Endothelial cell of umbilical vein (primary cell): ENCODE results near the gene MRM1. TPM values are rescaled to one million over a fixed set of nuclear protein-coding genes. Genes with fewer than 3 reads are reported as not detected.

Source experiments
- BruUV-seq: library from RNA; stranded (reverse); fragments of 400-500 nt; replicated peaks from 2 replicates; lab custom pipeline; 2021; lab: Mats Ljungman, UMichigan
- CTCF ChIA-PET: fragments of 300-600, 350-600 bp; sonication (Branson Sonifier 250); formaldehyde crosslinking; loops from one replicate; lab custom pipeline; 2021; ENCODE audit warnings: antibody characterized with exemption, inconsistent platforms; lab: Charles Lee
- POLR2A ChIA-PET: fragments of 300-600, 350-600 bp; sonication (Branson Sonifier 250); formaldehyde crosslinking; loops from one replicate; lab custom pipeline; 2021; ENCODE audit warnings: antibody characterized with exemption, inconsistent platforms; lab: Charles Lee
- DNase-seq: peaks from one replicate; pipeline ENCODE4 v3.0.0-alpha.2; 2011; ENCODE audit warnings: low read depth, low spot score
- FAIRE-seq: peaks from 2 replicates; lab custom pipeline; 2011; peaks lifted over from hg19 to GRCh38; lab: Jason Lieb, UNC
- H2AFZ ChIP-seq: 2 replicates; pipeline ENCODE4 v1.6.0; 2012; ENCODE audit warnings: low read depth, low read length, control low read depth, inconsistent platforms
- H3K27ac ChIP-seq: 2 replicates; pipeline ENCODE4 v1.5.1; 2011; ENCODE audit warnings: low read depth, mild to moderate bottlenecking, control low read depth, low read length, moderate library complexity; ENCODE audit not compliant: insufficient read depth
- H3K27me3 ChIP-seq, 2 experiments: 2 replicates each; pipeline versions ENCODE4 v1.6.0 to v1.6.1; 2011; ENCODE audit warnings: low read length in 2 of 2, mixed read lengths in 1 of 2; ENCODE audit not compliant: control insufficient read depth in 2 of 2, insufficient read depth in 2 of 2
- H3K36me3 ChIP-seq, 2 experiments: 2 replicates in 1 of 2; 3 replicates in 1 of 2; pipeline ENCODE4 v1.5.1; 2011; ENCODE audit warnings: low read length in 2 of 2, mild to moderate bottlenecking in 1 of 2, moderate library complexity in 1 of 2; ENCODE audit not compliant: control insufficient read depth in 2 of 2, insufficient read depth in 2 of 2; ENCODE audit errors: extremely low read depth in 1 of 2
- H3K4me1 ChIP-seq: 3 replicates; pipeline ENCODE4 v1.5.1; 2011; ENCODE audit warnings: mild to moderate bottlenecking, low read length; ENCODE audit not compliant: control insufficient read depth, insufficient read depth; ENCODE audit errors: extremely low read depth
- H3K4me2 ChIP-seq: 2 replicates; pipeline ENCODE4 v1.6.1; 2011; ENCODE audit warnings: low read length, control low read depth, mixed read lengths; ENCODE audit not compliant: insufficient read depth
- H3K4me3 ChIP-seq, 3 experiments: fragments of 200-600 bp in 1 of 3; sonication (generic), shearing (Covaris generic) in 1 of 3; replicated peaks in 1 of 3; 2 replicates each; pipeline ENCODE4 v1.5.1; 2011 to 2016; ENCODE audit warnings: control low read depth in 3 of 3, low read length in 3 of 3, mild to moderate bottlenecking in 2 of 3, inconsistent platforms in 1 of 3, low read depth in 1 of 3, moderate library complexity in 1 of 3; ENCODE audit not compliant: insufficient read depth in 1 of 3
- H3K79me2 ChIP-seq: 2 replicates; pipeline ENCODE4 v1.6.0; 2012; ENCODE audit warnings: low read length, inconsistent platforms; ENCODE audit not compliant: control insufficient read depth, insufficient read depth
- H3K9ac ChIP-seq: replicated peaks from 2 replicates; pipeline ENCODE3; 2011; ENCODE audit warnings: low read length, control low read depth; ENCODE audit not compliant: insufficient read depth; ENCODE audit errors: extremely low read depth
- H3K9me1 ChIP-seq: replicated peaks from 3 replicates; pipeline ENCODE4 v1.6.0; 2011; ENCODE audit warnings: mild to moderate bottlenecking, low read length; ENCODE audit not compliant: control insufficient read depth, insufficient read depth; ENCODE audit errors: extremely low read depth
- H3K9me3 ChIP-seq: replicated peaks from 2 replicates; pipeline ENCODE4 v1.5.1; 2012; ENCODE audit warnings: low read length, inconsistent platforms; ENCODE audit not compliant: control insufficient read depth, insufficient read depth
- H4K20me1 ChIP-seq: replicated peaks from 2 replicates; pipeline ENCODE3; 2011; ENCODE audit warnings: mild to moderate bottlenecking, low read length; ENCODE audit not compliant: control insufficient read depth, insufficient read depth; ENCODE audit errors: extremely low read depth
- EZH2 ChIP-seq: IDR thresholded peaks from 2 replicates; pipeline ENCODE4 v1.6.1; 2012; ENCODE audit warnings: borderline replicate concordance, low read depth, mild to moderate bottlenecking, moderate library complexity, low read length, inconsistent platforms; ENCODE audit not compliant: severe bottlenecking
- FOS ChIP-seq: IDR thresholded peaks from 2 replicates; pipeline ENCODE4 v1.6.1; 2011; ENCODE audit warnings: mild to moderate bottlenecking, low read length, moderate library complexity, borderline replicate concordance; ENCODE audit not compliant: insufficient read depth
- GATA2 ChIP-seq: IDR thresholded peaks from 2 replicates; pipeline ENCODE4 v1.7.0; 2011; ENCODE audit warnings: low read depth, mild to moderate bottlenecking, moderate library complexity, mixed read lengths, low read length; ENCODE audit not compliant: insufficient read length, insufficient read depth
- JUN ChIP-seq: IDR thresholded peaks from 2 replicates; pipeline ENCODE4 v1.6.1; 2011; ENCODE audit warnings: borderline replicate concordance, low read depth; ENCODE audit not compliant: insufficient read length, insufficient read depth
- MYC ChIP-seq: IDR thresholded peaks from one replicate; pipeline ENCODE4 v1.6.1; 2011; ENCODE audit warnings: mild to moderate bottlenecking, low read depth, low read length
- POLR2A ChIP-seq: IDR thresholded peaks from 2 replicates; pipeline ENCODE4 v1.6.1; 2012; ENCODE audit warnings: low read depth, mild to moderate bottlenecking, control low read depth, low read length
- POLR2AphosphoS5 ChIP-seq: IDR thresholded peaks from 2 replicates; pipeline ENCODE4 v1.6.1; 2012; ENCODE audit warnings: low read depth, mild to moderate bottlenecking, control low read depth, low read length, moderate library complexity; ENCODE audit not compliant: insufficient read depth
- dilution Hi-C: fragments of 300-500 bp; cut with MboI; formaldehyde crosslinking; loops from one replicate; pipeline ENCODE4 v1.15.0; 2019; ENCODE audit warnings: low sequenced_read_pairs; ENCODE audit not compliant: extremely low pct_ligation_motif_present
- intact Hi-C: fragments of 100-400 bp; cut with micrococcal nuclease; formaldehyde crosslinking; loops from one replicate; pipeline ENCODE4 v1.10.0; 2022
- polyA plus RNA-seq, 4 experiments: library from polyadenylated mRNA; depleted of rRNA in 3 of 4; stranded (reverse) in 3 of 4; unstranded in 1 of 4; fragments of >200 nt; gene quantifications; 2 replicates each; pipeline versions ENCODE4 v1.2.1 to v1.2.3, GENCODE V29; 2011 to 2012; ENCODE audit warnings: missing spikeins in 1 of 4
- total RNA-seq: library from RNA; stranded (reverse); gene quantifications from 2 replicates; pipeline ENCODE4 v1.2.3, GENCODE V29; 2021
- TF ChIP-seq, protein P1 (sequence below): IDR thresholded peaks from 2 replicates; pipeline ENCODE4 v1.6.1; 2011; ENCODE audit not compliant: insufficient read depth, insufficient read length
- TF ChIP-seq, protein P2 (sequence below), 2 donors: IDR thresholded peaks; 1 replicate in 1 of 2; 2 replicates in 1 of 2; pipeline ENCODE4 v1.5.1; 2011; ENCODE audit warnings: low read length in 2 of 2, mild to moderate bottlenecking in 2 of 2, moderate library complexity in 2 of 2, control low read depth in 1 of 2, inconsistent platforms in 1 of 2, low read depth in 1 of 2; ENCODE audit not compliant: insufficient read depth in 1 of 2; ENCODE audit errors: extremely low read depth in 1 of 2

The MRM1 gene
- total and polyA plus RNA-seq, 2 donors (not counting 3 experiments of a cell fraction or from before 2014, with no cell fraction given) = 3.7 to 5.9 TPM

DNA sequence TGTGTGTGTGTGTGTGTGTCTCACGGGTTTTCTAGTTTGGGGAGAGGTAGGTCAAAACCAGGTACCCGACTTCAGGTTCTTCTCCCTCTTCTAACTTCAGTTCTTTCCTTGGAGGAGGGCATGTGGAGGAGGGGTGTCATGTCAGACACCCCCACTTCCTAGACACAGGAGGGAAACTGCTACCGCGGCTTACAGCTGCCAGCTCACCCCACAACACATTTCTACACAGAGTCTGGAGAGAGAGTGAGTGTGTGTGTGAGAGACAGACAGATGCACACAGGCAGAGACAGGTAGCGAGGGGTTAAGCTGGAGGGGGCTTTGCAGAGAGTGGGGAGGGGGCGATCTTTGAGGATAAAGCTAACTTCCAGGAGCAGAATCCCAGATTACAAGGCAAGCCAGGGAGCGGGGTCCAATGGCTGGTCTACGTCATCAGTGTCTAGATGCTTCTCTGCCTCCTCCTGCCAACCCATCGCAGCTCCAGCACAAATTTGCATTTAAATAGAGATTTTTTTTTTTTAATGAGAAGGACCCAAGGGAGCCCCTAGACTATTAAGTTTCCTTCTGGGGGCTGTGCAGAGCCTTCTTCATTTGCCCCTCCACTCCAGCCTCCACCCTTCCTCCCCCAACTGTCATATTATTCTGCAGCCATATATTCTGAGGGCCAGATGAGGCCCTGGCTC lies 48.9 kb downstream of the MRM1 start:
- no peaks in the 10 kb centered on the region for H4K20me1 ChIP-seq
- H3K36me3 ChIP-seq = no peaks in the 10 kb centered on the region
- no peak overlapping the region for H3K27ac ChIP-seq
- H3K79me2 ChIP-seq = no peaks in the 10 kb centered on the region
- TF ChIP-seq FOS (no peak), MYC (no peak), EZH2 (no peak), POLR2AphosphoS5 (no peak), POLR2A (no peak), GATA2 (no peak), JUN (no peak)
- TF ChIP-seq, protein P1, sequence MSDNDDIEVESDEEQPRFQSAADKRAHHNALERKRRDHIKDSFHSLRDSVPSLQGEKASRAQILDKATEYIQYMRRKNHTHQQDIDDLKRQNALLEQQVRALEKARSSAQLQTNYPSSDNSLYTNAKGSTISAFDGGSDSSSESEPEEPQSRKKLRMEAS = no peak
- TF ChIP-seq, protein P2, sequence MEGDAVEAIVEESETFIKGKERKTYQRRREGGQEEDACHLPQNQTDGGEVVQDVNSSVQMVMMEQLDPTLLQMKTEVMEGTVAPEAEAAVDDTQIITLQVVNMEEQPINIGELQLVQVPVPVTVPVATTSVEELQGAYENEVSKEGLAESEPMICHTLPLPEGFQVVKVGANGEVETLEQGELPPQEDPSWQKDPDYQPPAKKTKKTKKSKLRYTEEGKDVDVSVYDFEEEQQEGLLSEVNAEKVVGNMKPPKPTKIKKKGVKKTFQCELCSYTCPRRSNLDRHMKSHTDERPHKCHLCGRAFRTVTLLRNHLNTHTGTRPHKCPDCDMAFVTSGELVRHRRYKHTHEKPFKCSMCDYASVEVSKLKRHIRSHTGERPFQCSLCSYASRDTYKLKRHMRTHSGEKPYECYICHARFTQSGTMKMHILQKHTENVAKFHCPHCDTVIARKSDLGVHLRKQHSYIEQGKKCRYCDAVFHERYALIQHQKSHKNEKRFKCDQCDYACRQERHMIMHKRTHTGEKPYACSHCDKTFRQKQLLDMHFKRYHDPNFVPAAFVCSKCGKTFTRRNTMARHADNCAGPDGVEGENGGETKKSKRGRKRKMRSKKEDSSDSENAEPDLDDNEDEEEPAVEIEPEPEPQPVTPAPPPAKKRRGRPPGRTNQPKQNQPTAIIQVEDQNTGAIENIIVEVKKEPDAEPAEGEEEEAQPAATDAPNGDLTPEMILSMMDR (IDR thresholded peaks at IDR 0.05; ENCODE audit: extremely low read depth in 1 of 2, insufficient read depth in 1 of 2, low read depth in 1 of 2, low read length in 2 of 2) = no peak
- no peak overlapping the region for H3K4me2 ChIP-seq
- no peak overlapping the region for H2AFZ ChIP-seq
- H3K4me1 ChIP-seq = no peaks in the 10 kb centered on the region
- DNase-seq (no peak), FAIRE-seq (no peak)
- intact Hi-C loops = no loop called here
- no peak overlapping the region for H3K9ac ChIP-seq
- H3K27me3 ChIP-seq = peaks cover 8 to 9% of the 10 kb centered on the region in 2 experiments
- ChIA-PET POLR2A (no interaction called here), CTCF (interaction anchor here (0.6 kb wide), 1 partner anchor 675 kb away, joined by 3 read pairs; no protein-coding TSS in a partner anchor)
- no TSS peak for BruUV-seq
- H3K4me3 ChIP-seq = no peak overlapping the region
- H3K9me3 ChIP-seq = no peaks in the 10 kb centered on the region
- dilution Hi-C loops = loop anchor here (25.0 kb wide), 1 partner anchor 412 kb away; no protein-coding TSS in a partner anchor
- H3K9me1 ChIP-seq = no peaks in the 10 kb centered on the region
